HEK293 (cell line): ENCODE results near the gene PIK3R5.

Source experiments
- CTCF ChIP-seq: fragments of 450-650 bp; formaldehyde crosslinking; IDR thresholded peaks from 2 replicates; pipeline ENCODE4 v1.5.1; 2016; ENCODE audit warnings: missing biosample characterization, missing genetic modification characterization
- PATZ1 ChIP-seq: fragments of 450-650 bp; formaldehyde crosslinking; IDR thresholded peaks from 2 replicates; pipeline ENCODE4 v1.5.1; 2016; ENCODE audit warnings: missing biosample characterization, missing genetic modification characterization
- ZBTB10 ChIP-seq: fragments of 450-650 bp; formaldehyde crosslinking; IDR thresholded peaks from 2 replicates; pipeline ENCODE4 v1.5.1; 2016; ENCODE audit warnings: missing biosample characterization, missing genetic modification characterization
- ZBTB20 ChIP-seq: fragments of 450-650 bp; formaldehyde crosslinking; IDR thresholded peaks from 2 replicates; pipeline ENCODE4 v1.5.1; 2016; ENCODE audit warnings: missing biosample characterization, missing genetic modification characterization
- ZNF114 ChIP-seq: fragments of 450-650 bp; formaldehyde crosslinking; IDR thresholded peaks from 2 replicates; pipeline ENCODE4 v1.5.0; 2017; ENCODE audit warnings: missing biosample characterization, missing genetic modification characterization
- ZNF146 ChIP-seq: fragments of 450-650 bp; formaldehyde crosslinking; IDR thresholded peaks from 2 replicates; pipeline ENCODE4 v1.5.1; 2016; ENCODE audit warnings: missing biosample characterization, missing genetic modification characterization
- ZNF274 ChIP-seq, 2 experiments: fragments of 200-500 bp in 1 of 2; fragments of 450-650 bp in 1 of 2; sonication (Bioruptor generic) in 1 of 2; formaldehyde crosslinking in 1 of 2; IDR thresholded peaks; 2 replicates each; pipeline versions ENCODE4 v1.5.1 to v1.6.1; 2014 to 2016; ENCODE audit warnings: borderline replicate concordance in 1 of 2, inconsistent platforms in 1 of 2, low read length in 1 of 2, missing biosample characterization in 1 of 2, missing genetic modification characterization in 1 of 2
- ZNF335 ChIP-seq: fragments of 450-650 bp; formaldehyde crosslinking; conservative IDR thresholded peaks from 2 replicates; pipeline ENCODE4 v1.5.1; 2016; ENCODE audit warnings: missing biosample characterization, missing genetic modification characterization
- ZNF514 ChIP-seq: fragments of 450-650 bp; formaldehyde crosslinking; IDR thresholded peaks from 2 replicates; pipeline ENCODE4 v1.5.1; 2016; ENCODE audit warnings: missing biosample characterization, missing genetic modification characterization
- ZNF561 ChIP-seq: fragments of 450-650 bp; IDR thresholded peaks from 2 replicates; pipeline ENCODE4 v1.5.1; 2018; ENCODE audit warnings: missing biosample characterization, missing genetic modification characterization, borderline replicate concordance
- ZNF660 ChIP-seq: fragments of 450-650 bp; IDR thresholded peaks from 2 replicates; pipeline ENCODE4 v1.5.1; 2018; ENCODE audit warnings: missing biosample characterization, mild to moderate bottlenecking, missing genetic modification characterization
- ZNF785 ChIP-seq: fragments of 450-650 bp; formaldehyde crosslinking; IDR thresholded peaks from 2 replicates; pipeline ENCODE4 v1.5.1; 2016; ENCODE audit warnings: missing biosample characterization, missing genetic modification characterization
- ZNF792 ChIP-seq: fragments of 450-650 bp; formaldehyde crosslinking; IDR thresholded peaks from 2 replicates; pipeline ENCODE4 v1.5.1; 2016; ENCODE audit warnings: missing biosample characterization, missing genetic modification characterization
- TF ChIP-seq, protein P1 (sequence below): fragments of 450-650 bp; formaldehyde crosslinking; IDR thresholded peaks from 2 replicates; pipeline ENCODE4 v1.5.1; 2016; ENCODE audit warnings: missing biosample characterization, missing genetic modification characterization

GRCh38 chr17:8870406-8871040 is 95.0 kb downstream of the PIK3R5 start:
- TF ChIP-seq ZNF114 (tag by site-specific recombination): no peak
- no peak for TF ChIP-seq CTCF (tag by site-specific recombination)
- no peak for TF ChIP-seq PATZ1 (tag by site-specific recombination)
- no peak for TF ChIP-seq ZBTB10 (tag by site-specific recombination)
- no peak for TF ChIP-seq ZNF514 (tag by site-specific recombination)
- no peak for TF ChIP-seq ZBTB20
- TF ChIP-seq ZNF274 (IDR thresholded peaks at IDR 0.05; ENCODE audit: low read length): no peak
- no peak for TF ChIP-seq ZNF274 (tag by site-specific recombination; IDR thresholded peaks at IDR 0.05; ENCODE audit: borderline replicate concordance)
- no peak for TF ChIP-seq ZNF561 (tag by site-specific recombination)
- no peak for TF ChIP-seq ZNF335
- no peak for TF ChIP-seq ZNF660 (tag by site-specific recombination)
- TF ChIP-seq ZNF792: no peak
- no peak for TF ChIP-seq ZNF785 (tag by site-specific recombination)
- TF ChIP-seq, protein P1, sequence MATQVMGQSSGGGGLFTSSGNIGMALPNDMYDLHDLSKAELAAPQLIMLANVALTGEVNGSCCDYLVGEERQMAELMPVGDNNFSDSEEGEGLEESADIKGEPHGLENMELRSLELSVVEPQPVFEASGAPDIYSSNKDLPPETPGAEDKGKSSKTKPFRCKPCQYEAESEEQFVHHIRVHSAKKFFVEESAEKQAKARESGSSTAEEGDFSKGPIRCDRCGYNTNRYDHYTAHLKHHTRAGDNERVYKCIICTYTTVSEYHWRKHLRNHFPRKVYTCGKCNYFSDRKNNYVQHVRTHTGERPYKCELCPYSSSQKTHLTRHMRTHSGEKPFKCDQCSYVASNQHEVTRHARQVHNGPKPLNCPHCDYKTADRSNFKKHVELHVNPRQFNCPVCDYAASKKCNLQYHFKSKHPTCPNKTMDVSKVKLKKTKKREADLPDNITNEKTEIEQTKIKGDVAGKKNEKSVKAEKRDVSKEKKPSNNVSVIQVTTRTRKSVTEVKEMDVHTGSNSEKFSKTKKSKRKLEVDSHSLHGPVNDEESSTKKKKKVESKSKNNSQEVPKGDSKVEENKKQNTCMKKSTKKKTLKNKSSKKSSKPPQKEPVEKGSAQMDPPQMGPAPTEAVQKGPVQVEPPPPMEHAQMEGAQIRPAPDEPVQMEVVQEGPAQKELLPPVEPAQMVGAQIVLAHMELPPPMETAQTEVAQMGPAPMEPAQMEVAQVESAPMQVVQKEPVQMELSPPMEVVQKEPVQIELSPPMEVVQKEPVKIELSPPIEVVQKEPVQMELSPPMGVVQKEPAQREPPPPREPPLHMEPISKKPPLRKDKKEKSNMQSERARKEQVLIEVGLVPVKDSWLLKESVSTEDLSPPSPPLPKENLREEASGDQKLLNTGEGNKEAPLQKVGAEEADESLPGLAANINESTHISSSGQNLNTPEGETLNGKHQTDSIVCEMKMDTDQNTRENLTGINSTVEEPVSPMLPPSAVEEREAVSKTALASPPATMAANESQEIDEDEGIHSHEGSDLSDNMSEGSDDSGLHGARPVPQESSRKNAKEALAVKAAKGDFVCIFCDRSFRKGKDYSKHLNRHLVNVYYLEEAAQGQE (tag by site-specific recombination): no peak
- no peak for TF ChIP-seq ZNF146
